Mesothelial cell of epicardium (in vitro differentiated cells): ENCODE measurements around the gene NXT1. TPM values are rescaled to one million over a fixed set of nuclear protein-coding genes. Genes with fewer than 3 reads are reported as not detected.

Experiments
- DNase-seq, 2 experiments: peaks; one replicate each; pipeline ENCODE4 v3.0.0; 2021; ENCODE audit warnings: low spot score in 2 of 2; ENCODE audit not compliant: unreplicated experiment in 2 of 2
- H3K27ac Mint-ChIP-seq: 2 replicates; pipeline ENCODE4 v1.8.0; 2021; ENCODE audit warnings: mixed read lengths
- H3K27me3 Mint-ChIP-seq: 2 replicates; pipeline ENCODE4 v1.8.0; 2021; ENCODE audit warnings: low read depth, mixed read lengths
- H3K36me3 Mint-ChIP-seq: 2 replicates; pipeline ENCODE4 v1.8.0; 2021; ENCODE audit warnings: mixed read lengths
- H3K4me1 Mint-ChIP-seq: 2 replicates; pipeline ENCODE4 v1.8.0; 2021; ENCODE audit warnings: mixed read lengths
- H3K4me3 Mint-ChIP-seq: 2 replicates; pipeline ENCODE4 v1.8.0; 2021; ENCODE audit warnings: mild to moderate bottlenecking, moderate library complexity, mixed read lengths
- H3K9me3 Mint-ChIP-seq: 2 replicates; pipeline ENCODE4 v1.8.0; 2021; ENCODE audit warnings: mixed read lengths
- total RNA-seq: library from RNA; stranded (reverse); gene quantifications from 3 replicates; pipeline ENCODE4 v1.2.1, GENCODE V29; 2021
- TF ChIP-seq, protein P1 (sequence below): fragments of 200-600 bp; sonication (generic); IDR thresholded peaks from one replicate; pipeline ENCODE4 v1.5.0; 2021; ENCODE audit warnings: antibody characterized with exemption; ENCODE audit not compliant: unreplicated experiment

The NXT1 gene
- total RNA-seq, 1 donor from 2014 or later = 24.8 TPM

DNA sequence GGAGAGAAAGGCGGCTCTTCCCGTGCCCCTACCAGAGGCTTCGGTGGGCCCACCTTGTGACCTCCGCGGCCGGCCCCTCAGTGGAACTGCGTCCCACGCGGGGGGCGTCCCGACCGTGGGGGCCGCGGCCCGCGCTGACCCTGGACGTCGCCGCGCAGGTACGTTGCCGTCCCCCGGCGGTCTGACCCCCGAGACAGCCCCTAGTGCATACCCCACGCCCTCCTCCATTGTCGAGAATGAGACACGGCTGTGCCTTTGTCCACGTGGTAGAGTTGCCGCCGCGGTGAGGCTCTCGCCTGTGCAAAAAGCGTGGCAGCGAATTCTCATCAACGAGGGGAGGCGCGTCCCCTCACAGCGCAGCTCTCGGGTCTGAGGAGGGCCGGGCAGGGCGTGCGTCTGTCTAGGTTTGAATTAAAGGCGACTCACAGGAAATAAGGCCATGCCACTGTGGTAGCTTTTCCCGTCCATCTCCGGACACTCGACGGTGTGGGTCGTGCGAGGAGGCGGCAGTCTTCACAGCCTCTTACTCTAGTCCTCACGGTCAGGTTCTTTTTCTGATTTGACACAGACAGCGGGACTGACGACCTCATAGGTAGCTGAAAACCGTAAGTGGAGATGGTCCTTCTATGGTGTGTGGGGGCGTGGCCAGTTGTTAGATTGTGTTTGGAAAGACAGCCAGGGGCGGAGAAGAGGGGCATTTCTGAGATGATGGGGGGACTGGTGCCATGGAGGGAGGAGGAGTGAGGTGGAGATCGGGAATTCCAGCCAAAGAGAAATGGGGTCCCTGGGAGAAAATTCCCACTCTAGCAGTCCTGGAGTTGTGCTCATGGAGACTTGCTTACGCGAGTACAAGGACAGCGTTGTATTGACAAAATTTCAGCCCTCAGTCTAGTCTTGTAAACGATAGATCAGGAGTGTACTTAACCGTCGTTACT lies 580 bp downstream of the NXT1 start:
- TF ChIP-seq, protein P1, sequence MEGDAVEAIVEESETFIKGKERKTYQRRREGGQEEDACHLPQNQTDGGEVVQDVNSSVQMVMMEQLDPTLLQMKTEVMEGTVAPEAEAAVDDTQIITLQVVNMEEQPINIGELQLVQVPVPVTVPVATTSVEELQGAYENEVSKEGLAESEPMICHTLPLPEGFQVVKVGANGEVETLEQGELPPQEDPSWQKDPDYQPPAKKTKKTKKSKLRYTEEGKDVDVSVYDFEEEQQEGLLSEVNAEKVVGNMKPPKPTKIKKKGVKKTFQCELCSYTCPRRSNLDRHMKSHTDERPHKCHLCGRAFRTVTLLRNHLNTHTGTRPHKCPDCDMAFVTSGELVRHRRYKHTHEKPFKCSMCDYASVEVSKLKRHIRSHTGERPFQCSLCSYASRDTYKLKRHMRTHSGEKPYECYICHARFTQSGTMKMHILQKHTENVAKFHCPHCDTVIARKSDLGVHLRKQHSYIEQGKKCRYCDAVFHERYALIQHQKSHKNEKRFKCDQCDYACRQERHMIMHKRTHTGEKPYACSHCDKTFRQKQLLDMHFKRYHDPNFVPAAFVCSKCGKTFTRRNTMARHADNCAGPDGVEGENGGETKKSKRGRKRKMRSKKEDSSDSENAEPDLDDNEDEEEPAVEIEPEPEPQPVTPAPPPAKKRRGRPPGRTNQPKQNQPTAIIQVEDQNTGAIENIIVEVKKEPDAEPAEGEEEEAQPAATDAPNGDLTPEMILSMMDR = no peak
- H3K9me3 Mint-ChIP-seq = no peaks in the 10 kb centered on the region
- H3K27me3 Mint-ChIP-seq = no peaks in the 10 kb centered on the region
- no peaks in the 10 kb centered on the region for H3K36me3 Mint-ChIP-seq
- peaks cover 35% of the 10 kb centered on the region for H3K4me1 Mint-ChIP-seq
- peak in 1 of 2 experiments; percentile 60 for DNase-seq
- H3K4me3 Mint-ChIP-seq = peak overlapping the region; percentile 96
- peak overlapping the region; percentile 86 for H3K27ac Mint-ChIP-seq

DNA sequence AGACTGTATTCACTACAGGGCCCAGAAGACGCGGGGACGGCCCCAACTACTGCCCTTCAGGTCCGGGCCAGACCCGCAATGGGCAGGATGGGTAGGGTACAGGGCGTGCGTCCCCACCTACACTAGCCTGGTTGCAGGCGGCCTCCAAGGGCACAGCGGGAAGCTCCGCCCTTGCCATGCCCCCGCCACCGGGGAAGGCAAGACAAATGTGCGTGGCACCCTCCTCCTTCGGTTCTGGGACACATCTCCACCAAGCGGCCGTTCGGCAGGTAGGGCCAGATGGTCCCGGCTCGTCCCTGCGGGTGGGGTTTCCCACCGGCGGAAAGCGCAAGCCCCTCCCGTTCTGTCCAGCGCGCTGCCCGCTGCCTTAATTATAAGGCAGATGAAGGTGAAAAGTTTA lies 5.6 kb downstream of the NXT1 start:
- peaks cover 38% of the 10 kb centered on the region for H3K4me1 Mint-ChIP-seq
- DNase-seq = no peak
- TF ChIP-seq, protein P1 = no peak
- H3K27ac Mint-ChIP-seq = no peak overlapping the region
- H3K36me3 Mint-ChIP-seq = no peaks in the 10 kb centered on the region
- H3K4me3 Mint-ChIP-seq = peak overlapping the region; percentile 15
- H3K9me3 Mint-ChIP-seq = no peaks in the 10 kb centered on the region
- no peaks in the 10 kb centered on the region for H3K27me3 Mint-ChIP-seq

DNA sequence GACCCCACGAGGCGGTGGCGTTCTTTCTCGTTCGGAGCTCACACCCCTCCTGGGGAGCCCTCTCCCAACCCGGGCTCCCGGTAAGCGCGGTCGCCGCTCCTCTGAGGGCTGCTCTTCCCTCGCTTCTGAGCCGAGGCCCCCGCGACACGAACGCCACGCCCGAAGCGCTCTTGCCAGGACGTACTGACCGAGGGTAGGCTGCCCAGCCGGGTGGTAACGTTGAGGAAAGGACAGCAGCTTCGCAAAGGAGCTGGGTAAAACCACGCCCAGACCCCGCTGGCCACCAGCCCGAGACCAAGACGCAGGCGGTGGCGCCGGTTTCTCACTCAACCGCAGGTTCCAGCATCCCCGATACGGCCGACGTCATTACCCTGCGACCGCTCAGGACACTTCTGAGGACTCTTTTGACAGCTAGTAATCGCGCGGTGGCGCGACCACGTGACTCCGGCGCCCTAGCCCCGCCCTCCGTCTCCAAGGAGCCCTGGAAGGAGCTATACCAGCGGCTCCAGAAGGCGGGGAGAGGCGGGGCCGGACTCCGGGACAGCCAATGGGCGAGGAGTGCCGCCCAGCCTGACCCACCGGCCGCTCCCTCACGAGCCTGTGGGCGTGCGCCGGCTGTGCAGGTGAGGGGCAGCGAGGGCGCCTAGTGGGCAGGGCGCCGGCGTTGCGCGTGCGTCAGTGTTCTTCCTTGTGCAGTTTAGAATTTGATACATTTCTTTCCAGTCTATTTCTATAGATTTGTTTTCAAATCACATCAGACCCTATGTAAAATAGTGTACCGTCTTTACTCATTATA lies 7.4 kb downstream of the NXT1 start:
- Mint-ChIP-seq H3K4me1 (peaks cover 33% of the 10 kb centered on the region), H3K36me3 (no peaks in the 10 kb centered on the region), H3K9me3 (no peaks in the 10 kb centered on the region), H3K4me3 (peak overlapping the region; percentile 91), H3K27ac (peak overlapping the region; percentile 99), H3K27me3 (no peaks in the 10 kb centered on the region)
- TF ChIP-seq, protein P1 = no peak
- DNase-seq = peak; percentile 99

DNA sequence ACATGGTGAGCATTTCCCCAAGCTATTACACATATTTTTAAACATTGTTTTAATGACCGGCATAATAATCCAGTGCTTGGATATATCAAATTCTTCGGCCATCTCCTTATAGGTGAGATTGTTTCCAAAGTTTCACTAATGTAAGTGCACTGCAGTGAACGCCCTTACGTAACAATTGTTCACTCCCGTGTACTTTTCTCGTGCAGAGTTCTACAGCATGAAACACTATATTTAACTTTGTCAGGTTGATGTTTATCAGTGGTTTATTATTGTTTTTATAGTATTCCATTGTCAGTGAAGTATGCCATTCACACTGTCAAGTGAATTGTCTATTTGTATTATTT lies 7.9 kb downstream of the NXT1 start:
- H3K36me3 Mint-ChIP-seq = no peaks in the 10 kb centered on the region
- TF ChIP-seq, protein P1 = no peak
- no peak for DNase-seq
- H3K9me3 Mint-ChIP-seq = no peaks in the 10 kb centered on the region
- peak overlapping the region; percentile 91 for H3K4me3 Mint-ChIP-seq
- peak overlapping the region; percentile 96 for H3K27ac Mint-ChIP-seq
- no peaks in the 10 kb centered on the region for H3K27me3 Mint-ChIP-seq
- H3K4me1 Mint-ChIP-seq = peaks cover 38% of the 10 kb centered on the region

DNA sequence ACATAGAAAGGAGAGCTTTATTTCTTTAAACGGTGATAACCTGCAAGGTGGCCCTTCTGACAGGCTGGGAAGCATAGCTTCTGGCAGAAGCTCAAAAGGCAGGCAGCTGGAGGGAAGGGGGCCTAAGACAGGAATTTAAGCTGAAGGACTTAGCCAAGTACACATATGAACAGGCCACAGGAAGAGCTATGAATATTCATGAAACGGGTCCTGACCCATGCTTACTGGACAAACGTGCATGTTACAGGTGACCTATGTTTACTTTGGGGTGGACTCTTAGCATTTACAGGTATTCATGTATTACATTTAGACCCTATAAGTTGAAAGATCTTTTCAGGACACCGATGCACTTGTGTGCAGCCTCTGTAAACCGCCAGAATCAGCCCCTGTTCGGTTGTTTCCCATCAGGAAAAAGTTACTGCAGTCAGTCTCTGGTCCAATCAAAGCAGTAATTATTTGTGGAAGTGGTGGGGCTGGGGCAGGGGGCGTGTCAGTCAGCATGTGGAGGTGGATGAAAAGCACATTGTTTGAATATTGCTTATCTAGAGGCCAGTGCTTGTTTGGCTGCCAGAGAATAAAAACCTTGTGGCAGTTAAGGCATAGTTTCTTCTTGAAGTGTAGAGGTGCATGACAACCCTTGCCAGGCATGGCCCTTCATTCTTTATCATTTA lies 8.5 kb downstream of the NXT1 start:
- peaks cover 43% of the 10 kb centered on the region for H3K4me1 Mint-ChIP-seq
- H3K4me3 Mint-ChIP-seq = peak overlapping the region; percentile 91
- H3K27ac Mint-ChIP-seq = peak overlapping the region; percentile 96
- TF ChIP-seq, protein P1 = no peak
- H3K9me3 Mint-ChIP-seq = no peaks in the 10 kb centered on the region
- no peaks in the 10 kb centered on the region for H3K27me3 Mint-ChIP-seq
- no peak for DNase-seq
- H3K36me3 Mint-ChIP-seq = no peaks in the 10 kb centered on the region
